HG03039 (cell line): ENCODE data around the gene MGAT5.

Source experiments
- ATAC-seq: cut with Tn5 transposase; IDR thresholded peaks from one replicate; pipeline ENCODE4 v1.9.1; 2021; ENCODE audit warnings: mild to moderate bottlenecking, moderate library complexity; ENCODE audit not compliant: unreplicated experiment

MGAT5 gene, protein sequence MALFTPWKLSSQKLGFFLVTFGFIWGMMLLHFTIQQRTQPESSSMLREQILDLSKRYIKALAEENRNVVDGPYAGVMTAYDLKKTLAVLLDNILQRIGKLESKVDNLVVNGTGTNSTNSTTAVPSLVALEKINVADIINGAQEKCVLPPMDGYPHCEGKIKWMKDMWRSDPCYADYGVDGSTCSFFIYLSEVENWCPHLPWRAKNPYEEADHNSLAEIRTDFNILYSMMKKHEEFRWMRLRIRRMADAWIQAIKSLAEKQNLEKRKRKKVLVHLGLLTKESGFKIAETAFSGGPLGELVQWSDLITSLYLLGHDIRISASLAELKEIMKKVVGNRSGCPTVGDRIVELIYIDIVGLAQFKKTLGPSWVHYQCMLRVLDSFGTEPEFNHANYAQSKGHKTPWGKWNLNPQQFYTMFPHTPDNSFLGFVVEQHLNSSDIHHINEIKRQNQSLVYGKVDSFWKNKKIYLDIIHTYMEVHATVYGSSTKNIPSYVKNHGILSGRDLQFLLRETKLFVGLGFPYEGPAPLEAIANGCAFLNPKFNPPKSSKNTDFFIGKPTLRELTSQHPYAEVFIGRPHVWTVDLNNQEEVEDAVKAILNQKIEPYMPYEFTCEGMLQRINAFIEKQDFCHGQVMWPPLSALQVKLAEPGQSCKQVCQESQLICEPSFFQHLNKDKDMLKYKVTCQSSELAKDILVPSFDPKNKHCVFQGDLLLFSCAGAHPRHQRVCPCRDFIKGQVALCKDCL

DNA sequence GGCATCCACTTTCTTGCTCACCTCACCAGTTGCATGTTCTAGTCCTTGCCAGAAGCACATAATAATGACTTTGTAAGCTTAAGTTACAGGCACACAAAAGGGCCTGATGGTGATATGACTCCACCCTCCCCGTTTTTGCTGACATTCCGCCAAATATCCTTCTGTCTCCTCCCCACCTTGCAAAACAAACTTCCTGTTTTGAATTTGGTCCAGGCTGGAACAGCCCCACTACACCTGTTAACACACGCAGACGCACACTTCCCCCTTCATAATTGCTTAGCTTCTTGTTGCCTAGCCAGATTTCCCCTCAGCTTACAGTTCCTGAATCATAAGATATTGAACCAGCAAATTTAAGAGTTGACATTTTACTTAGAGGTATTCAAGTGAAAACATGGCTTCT is at the start of gene MGAT5:
TSS of gene MGAT5 (plus strand) at position 269 of the 400 bp plus-strand sequence. CDS start 332 bp downstream, outside the sequence.
- ATAC-seq: peak; percentile 13

DNA sequence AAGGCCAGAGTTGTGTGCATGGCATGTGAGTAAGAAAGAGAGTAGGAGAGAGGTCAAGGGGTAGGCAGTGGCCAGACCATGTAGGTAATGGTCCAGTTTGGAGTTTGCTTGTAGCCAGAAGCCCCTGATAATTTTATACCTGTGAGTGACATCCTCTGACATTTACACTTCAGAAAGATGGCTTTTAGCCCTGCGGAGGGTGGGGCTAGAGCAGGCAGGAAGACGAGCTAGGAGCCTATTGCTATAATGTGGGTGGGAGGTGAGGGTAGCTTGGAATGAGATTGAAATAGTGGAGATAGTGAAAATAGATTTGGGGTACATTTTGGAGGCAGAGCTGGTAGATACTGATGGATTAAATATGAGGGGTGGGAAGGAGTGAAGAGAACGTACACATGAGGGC is 48.8 kb upstream of the MGAT5 start:
- no peak for ATAC-seq

DNA sequence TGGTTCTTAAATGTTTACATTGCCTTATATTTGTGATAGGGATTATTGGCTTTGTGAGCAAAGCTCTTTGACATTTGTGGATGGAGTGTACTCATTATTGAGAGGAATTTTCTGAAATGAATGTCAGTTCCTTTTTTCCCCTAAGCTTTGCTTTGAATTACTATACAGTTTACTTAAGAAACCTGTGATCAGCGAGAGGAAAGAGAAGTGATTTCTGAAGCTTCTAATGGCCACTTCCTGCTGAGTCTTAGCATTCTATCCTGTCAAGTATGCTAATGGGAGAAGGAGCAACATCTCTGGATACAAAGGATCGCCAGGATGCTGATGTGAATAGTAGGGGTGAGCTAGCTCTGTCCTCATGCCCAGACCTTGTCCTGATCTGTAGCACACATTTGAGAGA is 47.8 kb upstream of the MGAT5 start:
- ATAC-seq: no peak

DNA sequence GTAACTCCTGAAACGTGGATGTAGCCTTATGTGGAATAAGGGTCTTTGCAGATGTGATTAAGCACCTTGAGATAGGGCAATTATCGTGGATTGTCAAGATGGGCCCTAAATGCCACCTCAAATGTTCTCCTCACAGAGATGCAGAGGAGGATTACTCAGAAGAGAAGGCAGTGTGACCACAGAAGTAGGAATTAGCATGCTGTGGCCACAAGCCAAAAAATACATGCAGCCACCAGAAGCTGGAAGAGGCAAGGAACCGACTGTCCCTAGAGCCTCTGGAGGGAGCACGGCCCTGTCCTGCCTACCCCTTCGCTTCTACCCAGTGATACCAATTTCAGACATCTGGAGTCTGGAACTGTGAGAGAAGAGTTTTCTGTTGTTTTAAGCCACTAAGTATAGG is 47.3 kb upstream of the MGAT5 start:
- ATAC-seq: no peak

DNA sequence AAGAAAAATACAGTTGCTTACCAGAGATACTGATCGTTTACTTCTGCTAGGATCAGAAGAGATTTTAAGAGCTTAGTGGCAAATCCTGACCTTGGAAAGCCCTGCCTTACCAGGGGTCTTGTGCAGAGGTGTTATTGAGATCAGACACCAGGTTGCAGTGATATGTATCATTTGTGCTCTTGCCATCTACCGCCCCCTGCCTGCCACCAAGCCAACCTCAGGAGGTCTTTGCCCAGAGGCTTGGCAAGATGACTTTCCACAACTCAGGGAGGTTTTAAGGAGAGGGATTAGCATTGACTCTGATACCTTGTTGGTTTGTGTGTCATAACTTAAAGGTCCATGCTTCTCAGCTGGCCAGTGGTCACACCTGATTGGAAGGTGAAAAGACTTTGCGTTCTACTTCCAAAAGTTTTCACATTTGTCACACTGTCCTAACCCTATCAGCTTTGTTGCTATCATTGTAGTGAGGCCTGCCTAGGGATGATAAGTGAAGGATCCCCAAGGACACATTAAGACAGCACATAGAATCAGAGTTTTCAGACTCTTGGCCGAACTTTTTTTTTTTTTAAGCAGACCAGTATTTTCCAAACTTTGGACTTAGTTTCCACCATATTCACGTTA is 46.2 kb upstream of the MGAT5 start:
- peak; percentile 48 for ATAC-seq

DNA sequence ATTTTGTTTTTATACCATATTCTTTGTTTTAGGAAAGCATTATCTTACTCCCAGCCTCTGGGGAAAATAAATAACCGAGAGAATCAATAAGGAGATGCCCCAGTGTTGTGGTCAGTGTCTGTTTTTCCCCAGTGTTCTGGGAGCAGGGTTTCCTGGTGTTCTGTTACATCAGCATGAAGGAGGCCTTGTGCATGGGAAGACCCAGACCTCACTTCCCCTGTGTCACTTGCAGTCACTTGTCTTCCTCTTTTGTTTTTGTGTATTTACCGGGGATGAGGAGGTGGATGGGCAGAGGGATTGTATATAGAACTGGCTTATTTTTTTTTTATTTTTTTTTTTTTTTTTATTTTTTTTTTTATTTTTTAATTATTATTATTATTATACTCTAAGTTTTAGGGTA is 45.0 kb upstream of the MGAT5 start:
- ATAC-seq: no peak

DNA sequence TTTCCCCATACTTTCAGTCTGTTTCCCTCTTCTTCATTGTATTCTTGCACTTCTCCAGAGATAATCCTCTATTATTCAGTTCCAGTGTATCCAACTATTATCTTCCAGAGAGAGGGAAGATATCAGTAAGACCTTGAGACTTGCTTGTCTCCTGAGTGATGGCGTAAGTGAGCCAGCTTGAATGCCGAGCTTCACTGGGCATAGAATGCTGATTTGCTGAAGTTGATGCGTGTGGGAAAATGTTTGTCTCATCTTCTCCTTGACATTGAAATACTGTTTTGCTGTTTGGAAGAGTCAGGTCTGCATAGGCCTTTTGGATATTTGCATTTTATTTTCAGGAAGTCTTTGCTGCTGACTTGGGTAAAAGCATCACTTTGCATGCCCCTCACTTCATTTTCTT is 41.1 kb upstream of the MGAT5 start:
- ATAC-seq: no peak

DNA sequence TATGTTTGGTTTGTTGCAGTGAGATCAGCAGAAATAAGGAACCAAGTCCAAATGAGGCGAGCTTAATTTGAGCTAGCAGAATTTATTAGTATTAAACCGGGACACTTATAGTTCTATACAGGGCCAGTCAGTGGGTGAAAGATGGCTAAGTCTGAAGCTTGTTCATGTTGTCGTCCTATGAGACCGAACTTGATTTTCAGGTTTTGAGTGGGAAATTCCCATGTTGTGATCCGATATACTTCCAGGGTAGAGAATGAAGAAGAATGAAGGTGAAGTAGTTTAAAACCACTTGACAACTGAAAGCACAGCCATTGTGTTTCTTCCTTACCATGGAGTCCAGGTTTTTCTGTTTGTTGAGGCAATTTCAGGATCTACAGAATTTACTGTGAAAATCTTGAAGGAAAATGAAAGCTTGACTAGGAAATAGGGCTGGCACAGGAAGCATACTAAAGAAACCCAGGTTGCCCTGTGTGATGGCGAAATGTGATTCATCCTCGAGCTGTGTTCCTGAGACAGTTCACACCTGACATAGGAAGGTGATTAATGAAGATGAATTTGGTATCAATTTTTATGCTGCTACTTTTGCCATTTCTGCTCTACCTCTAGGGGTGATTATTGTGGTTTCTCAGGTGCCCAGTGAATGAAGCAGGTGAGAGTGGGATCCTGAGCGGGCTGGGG is 37.6 kb upstream of the MGAT5 start:
- ATAC-seq: no peak

DNA sequence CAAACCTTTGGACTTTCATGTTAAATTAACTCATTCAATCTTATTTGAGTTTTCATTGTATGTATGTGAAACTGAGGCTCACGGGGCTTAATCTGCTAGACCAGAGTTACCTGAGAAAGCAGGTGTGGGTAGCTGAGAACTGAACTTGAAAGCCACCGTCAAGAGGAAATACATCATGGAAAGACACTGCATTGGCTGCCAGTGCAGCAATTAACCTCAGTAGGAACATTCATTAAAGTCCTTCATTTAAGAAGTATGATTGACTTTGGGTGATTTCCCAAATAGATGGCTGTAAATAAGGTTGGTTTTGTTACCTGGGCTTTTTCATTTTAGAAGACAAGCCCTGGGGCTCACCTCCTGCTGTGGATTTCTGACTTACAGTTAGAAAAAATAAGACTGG is 36.5 kb upstream of the MGAT5 start:
- no peak for ATAC-seq

DNA sequence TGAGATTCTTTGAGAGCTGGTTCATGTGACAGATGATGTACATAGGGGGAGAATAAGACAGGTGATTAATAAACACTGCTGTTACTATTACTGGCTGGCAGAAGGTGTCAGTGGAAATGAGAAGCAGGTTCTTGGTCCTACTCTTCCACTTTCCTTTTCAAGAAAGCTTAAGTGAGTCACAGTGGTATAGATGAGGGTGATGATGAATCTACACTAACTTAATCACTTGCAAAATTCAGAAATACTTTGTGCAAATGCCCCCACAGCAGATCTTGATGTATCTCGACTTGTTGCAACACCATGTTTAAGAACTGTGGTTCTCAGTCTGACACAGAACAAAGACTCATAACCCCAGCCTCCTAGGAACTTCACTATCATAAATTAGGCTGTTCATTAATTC is 35.9 kb upstream of the MGAT5 start:
- peak; percentile 65 for ATAC-seq

DNA sequence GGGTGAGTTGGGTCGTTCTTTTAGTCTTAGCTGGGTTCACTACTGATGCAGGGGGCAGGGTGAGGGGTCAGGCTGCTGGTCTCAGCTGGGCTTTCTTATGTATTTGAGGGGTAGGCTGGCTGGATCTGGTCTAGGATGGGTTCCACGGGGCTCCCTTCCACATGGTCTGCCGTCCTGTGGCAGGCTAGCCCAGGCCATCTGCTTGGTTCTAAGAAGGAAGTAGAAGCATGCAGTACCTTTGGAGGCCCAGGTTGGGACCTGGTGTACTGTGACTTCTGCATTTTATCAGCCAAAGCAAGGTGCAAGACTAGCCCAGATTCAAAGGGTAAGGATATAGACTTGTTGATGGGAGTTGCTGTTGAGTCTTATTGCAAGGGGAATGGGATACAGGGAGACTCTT is 35.5 kb upstream of the MGAT5 start:
- ATAC-seq: no peak

DNA sequence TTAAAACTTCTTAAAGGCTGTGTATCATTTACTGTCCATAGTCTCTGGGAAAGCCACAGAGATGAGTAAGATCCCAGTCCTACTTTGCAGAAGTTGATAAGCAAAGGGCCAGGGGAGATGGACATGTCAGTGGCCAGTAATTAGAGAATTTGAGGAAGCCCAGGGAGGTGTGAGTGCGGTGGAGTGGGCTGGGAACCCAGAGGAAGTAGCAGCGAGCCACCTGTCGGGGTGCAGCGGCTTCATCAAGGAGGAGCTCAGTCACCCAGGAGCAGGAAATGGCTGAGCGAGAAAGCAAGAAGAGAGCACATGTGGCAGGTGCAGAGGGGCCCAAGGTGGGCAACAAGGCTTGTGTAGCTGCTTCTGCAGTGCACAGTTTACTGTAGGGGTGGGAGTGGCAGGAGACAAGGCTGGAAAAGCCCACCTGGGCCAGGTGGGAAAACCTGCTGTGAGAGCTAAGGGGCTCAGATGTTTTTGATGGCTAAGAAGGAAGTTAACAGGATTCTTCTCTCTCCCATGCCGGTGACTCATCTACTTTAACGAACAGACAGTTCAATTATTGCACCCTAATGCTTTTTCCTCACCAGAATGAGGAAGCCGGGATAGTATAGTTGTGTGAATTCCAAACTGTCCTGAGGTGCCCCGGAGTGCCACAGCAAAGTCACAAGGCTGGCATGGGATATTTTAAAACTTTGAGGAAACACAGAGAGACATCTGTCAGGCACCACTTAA is 34.8 kb upstream of the MGAT5 start:
- ATAC-seq: no peak

DNA sequence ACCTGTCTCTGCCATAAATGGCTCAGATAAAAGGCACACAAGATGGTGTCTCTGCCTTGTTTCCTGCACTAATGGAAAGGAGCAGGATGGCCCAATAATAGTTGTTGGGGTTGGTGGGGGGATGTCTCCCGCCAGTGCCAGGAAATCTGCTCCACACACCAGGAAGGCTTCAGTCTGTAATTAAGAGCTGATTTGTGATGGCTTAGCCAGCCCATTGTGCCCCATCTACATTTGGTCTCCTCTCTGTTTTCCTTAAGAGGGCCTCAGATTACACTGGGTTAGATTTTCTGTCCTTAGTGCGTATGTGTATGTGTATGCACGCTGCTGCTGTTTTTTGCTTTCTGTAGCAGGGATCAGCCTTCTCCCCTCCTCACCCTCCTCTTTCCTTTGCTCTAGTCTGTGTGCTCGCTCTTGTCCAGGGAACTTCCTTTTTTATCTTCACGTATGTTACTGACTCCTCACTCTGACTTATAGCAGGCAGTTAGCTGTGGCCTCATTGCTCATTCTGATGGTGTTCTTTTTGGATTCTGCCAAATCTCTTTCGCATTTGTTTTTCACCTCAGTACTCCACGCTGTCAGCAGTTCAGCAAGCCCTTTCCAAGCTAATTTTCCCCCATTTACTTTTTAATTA is 33.4 kb upstream of the MGAT5 start:
- ATAC-seq: no peak

DNA sequence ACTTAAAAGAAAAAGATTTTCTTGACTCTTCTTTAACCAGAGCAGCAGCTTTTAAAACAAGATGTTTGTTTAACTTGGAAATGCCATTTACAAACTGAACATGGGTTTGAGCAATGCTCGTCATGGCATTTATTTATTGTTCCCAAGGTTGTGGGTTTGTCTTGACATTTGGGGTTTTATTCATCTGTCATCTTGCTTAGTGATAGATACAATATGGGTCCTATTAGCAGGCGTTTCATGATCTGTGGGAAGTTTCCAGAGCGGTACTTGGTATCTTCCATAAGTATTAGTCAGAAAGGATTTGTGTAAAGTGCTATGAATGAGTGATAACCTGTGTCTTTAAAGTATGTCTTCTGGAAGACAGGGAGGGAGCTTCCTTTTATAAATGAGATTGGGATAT is 29.9 kb upstream of the MGAT5 start:
- no peak for ATAC-seq

DNA sequence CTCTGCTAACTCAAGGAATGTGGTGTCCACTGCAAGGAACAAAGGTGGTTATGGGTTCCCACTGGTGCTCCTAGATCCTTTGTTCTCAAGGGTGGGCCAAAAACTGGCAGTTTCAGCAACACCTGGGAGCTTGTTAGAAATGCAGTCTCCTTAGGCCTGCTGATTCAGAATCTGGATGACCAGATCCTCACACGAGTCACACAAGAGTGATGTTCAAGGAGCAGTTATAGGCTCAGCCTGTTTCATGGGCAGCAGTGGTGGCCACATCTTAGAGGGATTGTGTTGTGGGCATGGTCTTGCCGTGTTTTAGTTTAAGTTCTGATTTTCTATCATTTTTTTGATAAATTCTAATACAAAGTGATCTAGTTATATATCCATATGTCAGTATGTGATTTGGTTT is 28.7 kb upstream of the MGAT5 start:
- no peak for ATAC-seq

DNA sequence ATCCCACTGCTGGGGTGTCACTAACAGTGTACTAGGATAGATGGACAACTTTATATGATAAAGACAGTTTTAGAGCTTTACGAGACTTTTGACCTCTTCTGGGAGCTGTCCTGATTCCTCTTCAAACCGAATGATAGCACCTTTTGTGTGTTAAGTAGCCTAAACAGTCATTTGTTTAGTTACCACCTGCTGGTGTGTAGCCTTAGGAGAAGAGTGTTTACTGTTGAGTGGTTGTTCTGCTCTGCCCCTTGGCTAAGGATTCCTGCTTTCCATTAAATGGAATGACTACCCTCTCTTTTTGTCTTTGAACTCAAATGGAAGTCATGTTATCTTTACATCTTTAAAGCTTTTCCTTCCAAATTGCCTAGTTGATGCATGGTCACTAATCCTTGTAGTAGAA is 28.0 kb upstream of the MGAT5 start:
- no peak for ATAC-seq

DNA sequence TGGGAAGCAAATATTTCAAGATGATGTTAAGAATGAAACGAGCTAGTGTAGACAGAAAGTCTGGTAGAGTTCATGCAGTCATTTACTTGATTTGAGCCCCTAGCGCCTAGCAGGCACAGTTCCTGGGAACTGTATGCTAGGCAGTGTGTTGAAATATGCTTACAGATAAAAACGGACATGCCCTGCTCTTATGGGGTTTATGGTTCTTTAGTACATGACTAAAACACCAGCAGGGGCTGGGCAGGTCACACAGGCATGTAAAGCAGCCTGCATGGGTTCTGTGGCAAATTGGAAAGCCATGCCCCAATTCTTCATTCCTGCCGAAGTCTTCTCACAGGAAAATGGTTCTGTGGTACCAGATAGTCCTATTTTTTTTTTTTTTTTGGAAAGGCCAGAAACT is 27.3 kb upstream of the MGAT5 start:
- no peak for ATAC-seq

DNA sequence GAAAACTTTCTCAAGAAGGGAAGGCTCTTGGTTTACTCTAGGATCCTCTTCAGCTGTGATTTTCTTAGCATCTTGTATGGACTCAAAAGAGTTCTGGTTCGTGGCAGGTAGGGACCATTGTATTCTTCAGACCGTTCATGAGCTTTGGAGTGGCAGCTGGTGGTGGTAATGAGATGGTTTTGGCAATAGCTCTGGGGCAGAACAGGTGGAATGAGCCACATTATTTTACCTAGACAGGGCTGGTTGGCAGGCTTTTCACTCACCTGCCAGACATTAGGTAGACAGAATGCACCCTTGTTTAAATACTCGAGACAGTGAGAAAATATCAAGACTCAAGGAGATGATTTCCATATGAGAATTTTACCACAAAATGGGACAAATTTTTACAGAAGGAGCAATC is 26.2 kb upstream of the MGAT5 start:
- no peak for ATAC-seq

DNA sequence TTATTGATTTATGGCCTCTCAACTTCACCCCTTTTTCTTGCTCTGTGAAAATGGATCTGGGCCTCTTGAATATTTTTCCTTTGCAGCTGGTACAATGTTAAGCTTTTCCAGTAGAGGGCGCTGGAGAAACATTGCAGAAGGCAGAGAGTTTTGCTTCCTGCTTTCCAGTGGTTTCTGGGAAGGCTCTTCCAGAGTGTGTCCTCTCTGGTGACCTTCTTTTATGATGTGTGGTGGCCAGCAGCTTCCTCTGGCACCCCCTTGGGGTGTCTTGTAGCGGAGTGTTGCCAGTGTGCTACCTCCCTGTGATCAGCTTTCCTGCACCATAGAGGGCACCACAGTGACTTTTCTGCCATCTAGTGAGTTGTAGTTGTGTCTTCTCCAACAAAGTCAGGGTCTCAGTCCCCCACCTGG is 25.4 kb upstream of the MGAT5 start:
- no peak for ATAC-seq

DNA sequence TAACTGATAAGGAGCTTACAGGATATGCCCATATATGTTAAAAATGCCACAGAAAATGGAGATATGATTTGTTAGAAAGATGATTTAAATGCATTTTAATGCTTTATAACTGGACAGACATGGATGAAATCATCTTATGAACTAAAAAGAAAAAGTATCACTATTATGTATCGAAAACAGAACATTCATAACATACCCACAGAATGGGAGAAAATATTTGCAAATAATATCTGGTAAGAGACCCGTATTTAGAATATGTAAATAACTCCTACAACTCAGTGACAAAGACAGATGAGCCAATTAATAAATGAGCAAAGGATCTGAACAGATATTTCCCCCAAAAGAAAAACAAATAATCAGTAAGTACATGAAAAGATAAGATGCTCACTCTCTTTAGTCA is 24.3 kb upstream of the MGAT5 start:
- no peak for ATAC-seq
